ENCODE results near the gene ATP1B3. TPM values are rescaled to one million over a fixed set of nuclear protein-coding genes. Genes with fewer than 3 reads are reported as not detected.

The ATP1B3 gene
- total RNA-seq, 1 experiment from 2014 or later = 250 TPM

Other genes starting within 250 kb of the ATP1B3 start
- gene RNF7, start 138.3 kb upstream of the ATP1B3 start, total RNA-seq (2021) = 125 and 126 TPM in 2 replicates
- not detected in 2 replicates for gene GRK7, start 113.2 kb upstream of the ATP1B3 start, total RNA-seq (2021)

All from H9 (cell line).